Activated CD8-positive, alpha-beta memory T cell treated with anti-CD3 and anti-CD28 coated beads, Interleukin-2, amount 10 ng/mL, durations not matched to agents 7 days and 5 days (primary cell): ENCODE results near the gene PPP1R13B. TPM values are rescaled to one million over a fixed set of nuclear protein-coding genes. Genes with fewer than 3 reads are reported as not detected.

Experiments used
- ATAC-seq: fragments of 150-1000 bp; cut with Tn5 transposase; one replicate; pipeline ENCODE4 v1.10.0; 2021; ENCODE audit warnings: moderate library complexity
- CTCF ChIA-PET: fragments of 350-600 bp; sonication (Branson Sonifier 250); formaldehyde crosslinking; loops from one replicate; lab custom pipeline; 2021; ENCODE audit warnings: antibody characterized with exemption; lab: Charles Lee
- DNase-seq: peaks from one replicate; pipeline ENCODE4 v3.0.0-alpha.2; 2020
- H3K27ac Mint-ChIP-seq: one replicate; pipeline ENCODE4 v1.8.0; 2021; ENCODE audit warnings: mild to moderate bottlenecking, mixed read lengths
- H3K27me3 Mint-ChIP-seq: one replicate; pipeline ENCODE4 v1.8.0; 2021; ENCODE audit warnings: mixed read lengths
- H3K36me3 Mint-ChIP-seq: one replicate; pipeline ENCODE4 v1.8.0; 2021; ENCODE audit warnings: mild to moderate bottlenecking, mixed read lengths
- H3K4me1 Mint-ChIP-seq: one replicate; pipeline ENCODE4 v1.8.0; 2021; ENCODE audit warnings: mixed read lengths
- H3K4me3 Mint-ChIP-seq: one replicate; pipeline ENCODE4 v1.8.0; 2021; ENCODE audit warnings: mild to moderate bottlenecking, moderate library complexity, mixed read lengths
- H3K9me3 Mint-ChIP-seq: one replicate; pipeline ENCODE4 v1.8.0; 2022; ENCODE audit warnings: low read depth, mixed read lengths
- total RNA-seq, 2 experiments: library from RNA; stranded (reverse); gene quantifications; one replicate each; pipeline ENCODE4 v1.2.3, GENCODE V29; 2021

Gene PPP1R13B
- total RNA-seq, 2 experiments from 2014 or later, result 8.6 to 11.7 TPM

DNA sequence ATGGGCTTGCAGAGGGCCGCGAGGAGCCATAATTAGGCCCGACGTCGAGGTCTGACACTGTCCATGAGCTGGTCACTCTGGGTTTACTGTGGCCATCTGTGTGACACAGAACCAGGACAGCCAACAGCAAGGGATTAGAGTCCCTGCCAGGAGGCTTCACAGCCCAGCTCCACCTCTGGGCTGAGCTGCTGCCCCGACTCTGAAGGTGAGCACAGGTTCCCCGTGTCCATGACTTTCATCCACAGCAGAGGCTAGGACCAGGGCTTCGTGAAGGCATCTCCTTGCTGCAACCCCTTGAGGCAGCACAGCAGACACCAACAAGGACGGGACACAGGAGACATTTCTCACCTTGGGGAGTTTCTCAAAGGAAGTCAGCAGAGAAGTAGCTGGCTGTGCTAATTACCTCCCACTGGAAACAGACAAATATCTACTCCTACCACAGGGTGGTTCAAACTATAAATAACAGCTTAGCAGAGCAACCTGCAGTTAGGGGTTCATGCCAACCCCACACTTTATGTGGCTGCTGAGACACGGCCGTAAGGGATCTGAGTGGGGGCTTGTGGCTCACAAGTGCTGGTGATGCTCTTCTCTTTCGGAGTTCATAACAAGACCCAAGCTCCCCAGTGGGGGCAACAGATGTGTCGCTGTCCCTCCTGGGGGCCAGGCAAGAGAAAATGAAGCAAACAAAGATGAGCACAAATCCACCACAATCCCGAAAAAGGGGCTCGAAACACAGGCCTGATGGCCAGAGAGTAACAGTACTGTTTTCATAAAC, 102.6 kb downstream of the PPP1R13B start:
- CTCF ChIA-PET, result no interaction called here
- Mint-ChIP-seq H3K9me3 (no peaks in the 10 kb centered on the region), H3K4me3 (no peak overlapping the region), H3K27me3 (no peaks in the 10 kb centered on the region), H3K27ac (no peak overlapping the region), H3K36me3 (no peaks in the 10 kb centered on the region), H3K4me1 (peaks cover 19% of the 10 kb centered on the region)
- DNase-seq (no peak), ATAC-seq (no peak)

DNA sequence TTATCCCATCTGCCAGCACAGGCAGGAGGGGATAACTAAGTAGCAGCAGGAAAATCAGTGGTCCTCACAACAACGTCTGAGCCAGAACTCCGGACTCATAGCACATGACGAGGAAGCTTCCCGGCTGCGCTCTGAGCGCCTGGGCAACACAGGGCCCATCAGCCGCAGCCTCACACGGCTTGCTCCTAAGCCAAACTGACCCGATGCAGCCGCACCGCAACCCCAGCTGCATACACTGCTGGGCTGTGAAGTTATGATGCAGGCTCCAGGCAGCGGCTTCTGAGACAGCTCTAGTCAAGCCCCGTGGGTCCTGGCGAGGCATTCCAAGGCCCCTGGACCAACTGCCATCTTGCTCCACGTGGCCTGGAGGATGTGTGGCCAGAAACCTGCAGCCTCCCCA, 103.7 kb downstream of the PPP1R13B start:
- CTCF ChIA-PET, result no interaction called here
- no peaks in the 10 kb centered on the region for H3K27me3 Mint-ChIP-seq
- no peaks in the 10 kb centered on the region for H3K36me3 Mint-ChIP-seq
- ATAC-seq, result no peak
- no peak for DNase-seq
- H3K27ac Mint-ChIP-seq, result no peak overlapping the region
- peaks cover 11% of the 10 kb centered on the region for H3K4me1 Mint-ChIP-seq
- H3K9me3 Mint-ChIP-seq, result no peaks in the 10 kb centered on the region
- H3K4me3 Mint-ChIP-seq, result no peak overlapping the region

DNA sequence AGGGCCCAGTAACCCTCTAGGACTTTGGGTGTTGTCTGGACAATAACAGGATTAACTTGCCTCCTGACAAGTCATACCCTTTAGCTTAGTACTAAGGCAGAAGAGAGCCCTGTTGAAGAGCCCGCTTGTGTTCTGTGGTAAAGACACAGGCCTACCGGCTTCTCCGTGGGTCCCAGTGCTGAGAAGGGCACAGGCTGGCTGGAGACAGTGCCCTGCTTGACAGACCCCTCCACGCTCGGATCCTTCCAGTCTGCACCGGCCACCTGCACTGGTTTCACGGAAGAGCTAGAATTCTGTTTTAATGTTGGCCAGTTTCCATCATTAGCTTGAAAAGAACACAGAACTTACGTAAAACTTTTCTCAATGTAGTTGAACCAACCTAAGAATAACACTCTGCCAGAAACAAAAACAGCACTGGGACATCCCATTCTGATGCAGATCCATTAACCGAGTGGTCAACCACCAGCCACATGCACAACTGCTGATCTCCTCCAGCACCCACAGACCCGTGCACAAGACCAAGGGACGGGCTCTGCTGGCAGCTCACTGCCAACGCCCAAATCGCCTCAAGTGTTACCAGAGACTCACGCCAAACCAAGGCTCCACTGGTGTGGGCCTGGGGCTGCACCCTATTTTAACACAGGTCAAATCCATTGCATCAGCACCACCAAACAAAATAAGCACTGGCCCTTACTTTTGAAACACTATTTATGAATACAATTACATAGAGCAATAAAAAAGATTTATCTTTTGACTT, 104.7 kb downstream of the PPP1R13B start:
- Mint-ChIP-seq H3K4me3 (no peak overlapping the region), H3K9me3 (no peaks in the 10 kb centered on the region), H3K27ac (no peak overlapping the region), H3K4me1 (peaks cover under 1% of the 10 kb centered on the region), H3K36me3 (no peaks in the 10 kb centered on the region), H3K27me3 (no peaks in the 10 kb centered on the region)
- ATAC-seq (no peak), DNase-seq (no peak)
- CTCF ChIA-PET, result no interaction called here

DNA sequence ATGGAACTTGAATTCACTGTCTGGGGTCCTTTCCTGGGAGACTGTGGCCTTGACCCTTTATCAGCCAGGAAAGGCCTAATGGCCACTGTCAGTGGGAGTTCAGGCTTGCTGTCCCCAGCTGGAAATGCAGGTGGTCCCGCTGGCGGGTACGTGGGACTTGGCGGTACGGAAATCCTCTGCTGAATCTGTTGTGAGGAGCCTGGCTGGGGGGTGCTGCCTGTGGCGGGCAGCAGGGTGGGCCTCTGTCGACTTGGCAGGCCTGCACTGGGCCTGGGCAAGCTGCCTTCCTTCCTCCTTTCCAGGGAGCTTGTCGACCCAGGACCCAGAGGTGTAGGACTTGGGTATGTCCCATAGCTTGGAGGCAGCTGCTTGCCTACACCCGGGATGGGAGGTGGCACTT, 105.5 kb downstream of the PPP1R13B start:
- DNase-seq (no peak), ATAC-seq (no peak)
- Mint-ChIP-seq H3K36me3 (no peaks in the 10 kb centered on the region), H3K27ac (no peak overlapping the region), H3K9me3 (no peaks in the 10 kb centered on the region), H3K4me3 (no peak overlapping the region), H3K27me3 (no peaks in the 10 kb centered on the region), H3K4me1 (no peaks in the 10 kb centered on the region)
- CTCF ChIA-PET, result no interaction called here

DNA sequence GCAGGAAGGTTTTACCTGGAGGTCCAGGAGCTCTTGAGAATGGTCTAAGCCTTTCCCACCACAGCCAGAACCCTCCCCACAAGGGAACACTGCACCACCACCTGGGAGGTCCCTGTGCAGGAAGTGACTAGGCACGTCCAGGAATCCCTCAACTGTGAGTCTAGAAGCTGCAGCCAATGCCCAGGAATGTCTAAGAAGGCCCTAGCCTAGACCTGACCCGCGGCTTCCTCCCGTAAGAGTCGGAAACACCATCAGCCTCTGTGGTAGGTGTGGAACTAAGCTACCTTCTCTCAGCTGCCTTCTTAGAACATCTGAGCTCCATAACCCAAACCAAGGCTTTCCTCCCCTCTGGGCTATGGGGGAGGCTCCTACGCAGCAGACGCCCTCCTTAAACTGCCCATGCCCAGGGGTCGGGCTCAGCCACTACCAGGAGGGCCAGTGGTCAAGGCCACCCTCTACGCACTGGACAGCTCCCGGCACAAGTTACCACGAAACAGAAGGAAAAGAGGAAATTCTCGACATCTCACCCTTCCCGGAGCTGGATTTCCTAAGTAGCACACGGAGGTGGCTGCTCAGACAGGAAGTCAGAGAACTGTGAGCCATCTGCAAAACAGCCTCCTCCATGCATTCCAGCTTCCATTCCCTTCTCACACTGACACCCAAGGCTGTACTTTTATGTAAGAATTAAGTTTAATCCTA, 106.2 kb downstream of the PPP1R13B start:
- H3K27ac Mint-ChIP-seq, result no peak overlapping the region
- ATAC-seq (no peak), DNase-seq (no peak)
- CTCF ChIA-PET, result no interaction called here
- no peaks in the 10 kb centered on the region for H3K4me1 Mint-ChIP-seq
- H3K4me3 Mint-ChIP-seq, result no peak overlapping the region
- no peaks in the 10 kb centered on the region for H3K9me3 Mint-ChIP-seq
- no peaks in the 10 kb centered on the region for H3K36me3 Mint-ChIP-seq
- no peaks in the 10 kb centered on the region for H3K27me3 Mint-ChIP-seq

DNA sequence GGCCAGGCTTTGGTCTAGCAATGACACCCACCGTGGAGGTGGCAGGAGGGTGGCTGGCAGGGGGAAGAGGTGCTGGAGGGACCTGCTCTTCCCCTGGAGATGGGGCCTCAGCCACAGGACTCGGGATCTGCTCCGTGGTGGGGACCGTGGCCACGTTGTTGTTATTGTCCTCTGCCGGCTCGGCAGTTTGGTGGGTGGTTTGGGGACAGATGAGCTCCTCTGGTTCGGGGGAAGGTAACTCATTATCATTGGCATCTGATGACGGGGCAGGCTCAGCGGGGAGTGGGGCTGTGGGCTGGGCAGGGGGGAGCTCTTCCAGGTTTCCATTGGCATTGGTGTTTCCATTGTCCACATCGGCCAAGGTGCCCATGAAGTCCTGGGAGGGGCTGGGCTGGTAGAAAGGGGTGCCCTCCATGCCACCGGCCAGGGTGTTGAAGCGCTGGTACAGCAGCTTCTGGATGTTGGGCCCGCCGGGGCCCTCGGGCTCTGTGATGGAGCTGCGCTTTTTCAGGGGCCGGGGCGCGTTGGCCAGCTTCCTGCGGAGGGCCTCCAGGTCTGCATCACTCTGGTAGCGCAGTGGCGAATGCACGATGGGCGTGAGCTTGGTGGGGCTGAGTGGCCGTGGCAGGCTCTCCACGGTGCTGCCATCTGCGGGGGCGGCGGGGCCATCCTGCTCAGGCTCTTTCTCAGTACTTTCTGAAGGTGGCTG, 107.4 kb downstream of the PPP1R13B start:
- DNase-seq (no peak), ATAC-seq (no peak)
- H3K27me3 Mint-ChIP-seq, result no peaks in the 10 kb centered on the region
- H3K36me3 Mint-ChIP-seq, result no peaks in the 10 kb centered on the region
- H3K4me1 Mint-ChIP-seq, result no peaks in the 10 kb centered on the region
- H3K4me3 Mint-ChIP-seq, result no peak overlapping the region
- H3K9me3 Mint-ChIP-seq, result no peaks in the 10 kb centered on the region
- CTCF ChIA-PET, result no interaction called here
- H3K27ac Mint-ChIP-seq, result no peak overlapping the region

DNA sequence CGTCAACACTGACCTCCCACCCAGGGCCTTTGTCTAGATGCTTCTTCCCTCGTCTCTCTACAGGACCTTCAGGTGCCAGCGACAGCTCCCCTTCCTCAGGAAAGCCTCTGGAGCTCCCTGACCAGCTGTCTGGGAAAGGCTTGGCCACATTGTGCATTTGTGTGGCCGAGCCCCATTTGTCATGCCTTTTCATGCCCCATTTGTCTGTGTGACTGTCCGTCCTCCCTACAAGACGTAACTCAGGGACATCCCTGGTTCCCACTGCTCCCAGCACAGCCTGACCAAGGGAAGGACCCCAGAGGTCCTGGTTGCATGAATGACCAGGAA, 107.9 kb downstream of the PPP1R13B start:
- H3K9me3 Mint-ChIP-seq, result no peaks in the 10 kb centered on the region
- no peaks in the 10 kb centered on the region for H3K36me3 Mint-ChIP-seq
- DNase-seq (no peak), ATAC-seq (no peak)
- no peak overlapping the region for H3K27ac Mint-ChIP-seq
- CTCF ChIA-PET, result no interaction called here
- no peak overlapping the region for H3K4me3 Mint-ChIP-seq
- H3K27me3 Mint-ChIP-seq, result no peaks in the 10 kb centered on the region
- H3K4me1 Mint-ChIP-seq, result no peaks in the 10 kb centered on the region

DNA sequence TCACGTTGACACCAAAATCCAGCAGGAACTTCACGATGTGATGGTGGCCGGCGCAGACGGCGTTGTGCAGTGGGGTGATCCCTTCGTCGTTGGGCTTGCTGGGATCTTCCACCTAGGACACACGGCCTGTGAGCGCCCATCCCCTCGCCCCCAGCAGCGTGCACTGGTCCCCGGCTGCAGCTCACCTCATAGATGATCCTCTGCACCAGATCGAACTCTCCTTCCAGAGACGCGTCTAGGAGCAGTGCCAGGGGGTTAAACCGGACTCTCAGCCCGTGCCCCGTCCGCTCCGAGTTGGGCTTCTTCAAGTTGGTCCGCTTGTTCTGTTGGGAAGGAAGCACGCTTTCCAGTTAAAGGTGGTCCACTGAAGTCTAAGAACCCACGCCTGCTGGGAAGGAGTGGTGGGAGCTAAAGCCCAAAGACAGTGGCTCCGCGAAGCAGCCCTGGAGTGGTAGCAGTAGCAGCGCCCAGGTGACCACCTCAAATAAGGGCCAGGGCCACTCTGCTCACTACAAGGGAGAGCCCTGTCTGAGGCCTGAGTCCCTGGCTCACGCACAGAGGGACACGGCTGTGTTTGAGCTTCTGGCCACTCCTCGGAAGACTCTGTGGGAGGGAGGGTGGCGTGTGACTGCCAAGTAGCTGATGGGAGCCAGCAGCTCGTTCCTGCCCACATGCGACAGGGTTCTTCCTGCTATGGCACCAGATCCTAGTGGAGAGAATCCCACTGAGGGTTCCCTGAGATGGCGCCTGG, 108.5 kb downstream of the PPP1R13B start:
- no peak overlapping the region for H3K27ac Mint-ChIP-seq
- CTCF ChIA-PET, result no interaction called here
- H3K4me1 Mint-ChIP-seq, result no peaks in the 10 kb centered on the region
- H3K4me3 Mint-ChIP-seq, result no peak overlapping the region
- no peaks in the 10 kb centered on the region for H3K36me3 Mint-ChIP-seq
- DNase-seq (no peak), ATAC-seq (no peak)
- no peaks in the 10 kb centered on the region for H3K27me3 Mint-ChIP-seq
- no peaks in the 10 kb centered on the region for H3K9me3 Mint-ChIP-seq

DNA sequence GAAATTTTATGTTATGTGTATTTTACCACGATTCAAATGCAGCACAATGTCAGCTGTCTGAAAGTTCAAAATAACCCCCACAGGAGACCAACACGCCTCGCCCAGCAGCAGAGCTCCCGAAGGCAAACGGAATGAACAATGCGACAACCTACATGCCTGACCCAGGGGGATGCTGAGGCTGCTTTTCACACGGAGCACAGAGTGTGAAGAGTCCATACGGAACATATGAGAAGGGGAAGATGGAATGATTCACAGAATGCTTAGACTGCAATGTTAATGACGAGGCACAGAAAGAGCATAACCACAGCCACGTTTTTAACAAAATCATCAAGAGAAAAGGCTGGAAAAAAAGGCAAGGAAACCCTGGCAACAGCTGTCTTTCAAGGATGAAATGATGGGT, 109.2 kb downstream of the PPP1R13B start:
- Mint-ChIP-seq H3K4me3 (no peak overlapping the region), H3K4me1 (no peaks in the 10 kb centered on the region), H3K27me3 (no peaks in the 10 kb centered on the region), H3K36me3 (no peaks in the 10 kb centered on the region), H3K27ac (no peak overlapping the region), H3K9me3 (no peaks in the 10 kb centered on the region)
- CTCF ChIA-PET, result no interaction called here
- DNase-seq (no peak), ATAC-seq (no peak)

DNA sequence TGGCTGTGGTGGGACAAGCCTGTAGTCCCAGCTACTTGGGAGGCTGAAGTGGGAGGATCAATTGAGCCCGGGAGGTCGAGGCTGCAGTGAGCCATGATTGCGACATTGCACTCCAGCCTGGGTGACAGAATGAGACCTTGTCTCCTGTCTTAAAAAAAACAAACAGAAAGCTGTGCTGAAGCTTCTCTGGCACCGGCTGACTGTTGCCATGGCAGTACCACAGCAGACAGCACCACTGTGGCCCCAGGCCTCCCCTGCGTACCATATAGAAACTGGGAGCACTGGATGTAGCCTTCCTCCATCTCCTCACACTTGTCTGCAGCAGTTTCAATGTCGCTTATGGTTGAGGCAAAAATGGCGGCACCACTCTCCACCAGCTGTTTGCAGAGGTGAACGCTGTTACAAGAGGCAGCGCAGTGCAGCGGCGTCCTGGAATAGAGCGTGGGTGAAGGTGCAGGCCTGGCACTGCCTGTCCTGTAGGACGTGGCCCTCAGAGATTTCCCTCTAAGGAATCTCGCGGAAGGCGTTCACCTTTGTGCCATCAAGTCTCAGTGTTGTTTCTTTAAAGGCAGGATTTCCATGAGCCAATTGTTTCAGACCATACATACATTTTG, 109.8 kb downstream of the PPP1R13B start:
- CTCF ChIA-PET, result interaction anchor here (1.1 kb wide), 1 partner anchor 237 kb away, joined by 3 read pairs; no protein-coding TSS in a partner anchor
- Mint-ChIP-seq H3K36me3 (no peaks in the 10 kb centered on the region), H3K9me3 (no peaks in the 10 kb centered on the region), H3K27me3 (no peaks in the 10 kb centered on the region), H3K4me1 (no peaks in the 10 kb centered on the region), H3K27ac (no peak overlapping the region), H3K4me3 (no peak overlapping the region)
- no peak for ATAC-seq
- no peak for DNase-seq

DNA sequence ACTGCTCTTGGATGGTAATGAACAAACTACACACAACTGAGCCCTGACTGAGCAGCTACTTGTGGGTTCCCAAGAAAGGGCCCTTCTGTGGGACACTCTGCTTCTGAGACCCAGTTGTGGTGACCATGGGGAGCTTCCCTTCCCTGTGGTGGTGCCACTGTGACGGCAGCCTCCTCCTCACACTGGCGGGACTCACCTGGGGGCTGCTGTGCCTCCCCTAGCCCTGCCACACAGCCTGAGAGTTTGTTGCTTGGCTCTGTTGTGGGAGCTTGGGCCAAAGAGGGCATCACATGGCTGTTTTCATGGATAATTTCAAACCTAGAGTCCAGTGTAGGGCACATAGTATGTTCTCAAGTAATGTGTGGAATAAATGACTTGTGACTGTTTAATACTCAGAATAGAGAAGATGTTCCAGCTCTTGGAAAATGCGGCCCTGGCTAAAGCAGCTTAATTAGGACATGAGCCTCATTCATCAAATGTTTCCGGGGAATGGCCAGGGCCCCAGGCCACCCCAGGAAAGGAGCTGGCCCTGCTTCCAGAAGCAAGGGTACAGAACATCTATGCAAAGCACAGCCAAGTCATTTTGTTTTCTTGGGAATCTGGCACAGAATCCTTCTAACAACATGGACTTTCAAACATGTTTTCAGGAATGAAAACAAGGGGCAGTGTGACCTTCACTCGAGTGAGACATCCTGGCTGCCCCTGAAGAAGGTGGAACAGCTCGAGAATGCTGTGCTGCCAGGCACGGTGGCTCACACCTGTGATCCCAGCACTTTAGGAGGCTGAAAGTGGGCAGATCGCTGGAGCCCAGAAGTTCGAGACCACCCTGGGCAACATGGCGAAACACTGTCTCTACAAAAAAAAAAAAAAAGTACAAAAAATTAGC, 110.6 kb downstream of the PPP1R13B start:
- Mint-ChIP-seq H3K27ac (no peak overlapping the region), H3K4me1 (no peaks in the 10 kb centered on the region), H3K36me3 (no peaks in the 10 kb centered on the region), H3K27me3 (no peaks in the 10 kb centered on the region), H3K9me3 (no peaks in the 10 kb centered on the region), H3K4me3 (no peak overlapping the region)
- CTCF ChIA-PET, result interaction anchor here (0.6 to 1.1 kb wide), 2 partner anchors 94 to 237 kb away, joined by 3 read pairs; no protein-coding TSS in a partner anchor
- DNase-seq (no peak), ATAC-seq (no peak)
